DMS114 treated with DMSO at 0.1 percent for 48 hours (cell line): ENCODE results near the gene ILF3.
A peak's percentile ranks its signal among the peaks of the same experiment; 100 is the strongest.

ENCODE experiments used
- DNase-seq: peaks from one replicate; lab custom pipeline; 2025; ENCODE audit not compliant: unreplicated experiment; lab: John Stamatoyannopoulos, UW

Gene ILF3

GRCh38 chr19:10653732-10654609, at the start of gene ILF3:
ILF3 (plus strand) TSS chr19:10654346; CDS start chr19:10670606, 16,260 bp downstream.
- DNase-seq: peak; percentile 93

- DNase-seq: no peak
Observed at GRCh38 chr19:10604460-10604980, 49.6 kb upstream of the ILF3 start.

- no peak for DNase-seq
Observed at GRCh38 chr19:10611907-10612306, 42.2 kb upstream of the ILF3 start.

- DNase-seq: no peak
Observed at GRCh38 chr19:10612499-10613119, 41.5 kb upstream of the ILF3 start.

GRCh38 chr19:10615429-10616023, 38.6 kb upstream of the ILF3 start:
- no peak for DNase-seq

GRCh38 chr19:10617409-10618121, 36.6 kb upstream of the ILF3 start:
- DNase-seq: no peak

- no peak for DNase-seq
Observed at GRCh38 chr19:10618846-10619245, 35.3 kb upstream of the ILF3 start.

GRCh38 chr19:10620786-10621185, 33.4 kb upstream of the ILF3 start:
- DNase-seq: no peak

- DNase-seq: no peak
Observed at GRCh38 chr19:10621966-10622365, 32.2 kb upstream of the ILF3 start.

GRCh38 chr19:10624585-10624984, 29.6 kb upstream of the ILF3 start:
- no peak for DNase-seq

- DNase-seq: no peak
Observed at GRCh38 chr19:10625003-10625761, 29.0 kb upstream of the ILF3 start, which contains the start of gene SLC44A2. SLC44A2 (plus strand) TSS chr19:10625553; CDS start chr19:10625634, 81 bp downstream.

- DNase-seq: no peak
Observed at GRCh38 chr19:10625762-10626138, 28.4 kb upstream of the ILF3 start.

- DNase-seq: no peak
Observed at GRCh38 chr19:10631874-10632273, 22.3 kb upstream of the ILF3 start.

- no peak for DNase-seq
Observed at GRCh38 chr19:10634430-10634829, 19.7 kb upstream of the ILF3 start.

- no peak for DNase-seq
Observed at GRCh38 chr19:10634963-10635362, 19.2 kb upstream of the ILF3 start.

- DNase-seq: no peak
Observed at GRCh38 chr19:10636304-10636972, 17.7 kb upstream of the ILF3 start.

GRCh38 chr19:10637894-10638293, 16.3 kb upstream of the ILF3 start:
- DNase-seq: no peak

GRCh38 chr19:10639836-10640235, 14.3 kb upstream of the ILF3 start:
- DNase-seq: no peak

- no peak for DNase-seq
Observed at GRCh38 chr19:10640361-10640760, 13.8 kb upstream of the ILF3 start.

GRCh38 chr19:10641248-10641647, 12.9 kb upstream of the ILF3 start:
- DNase-seq: no peak
